DND-41 (cell line): ENCODE data around the gene ZBP1.

Source experiments
- ATAC-seq: fragments of 200-7000 bp; cut with Tn5 transposase; 3 replicates; pipeline ENCODE4 v1.9.1; 2021; ENCODE audit warnings: low read depth; ENCODE audit not compliant: insufficient read depth
- DNase-seq: peaks from one replicate; pipeline ENCODE4 v3.0.0-alpha.2; 2020
- H2AFZ ChIP-seq: 2 replicates; pipeline ENCODE4 v1.6.0; 2012; ENCODE audit warnings: low read depth, low read length
- H3K27ac ChIP-seq: 2 replicates; pipeline ENCODE4 v1.5.1; 2012; ENCODE audit warnings: low read length, inconsistent platforms
- H3K27me3 ChIP-seq: fragments of 200-600 bp; sonication (generic); 2 replicates; pipeline ENCODE4 v1.6.0; 2012; ENCODE audit warnings: low read length, mild to moderate bottlenecking, inconsistent platforms; ENCODE audit not compliant: insufficient read depth, poor library complexity
- H3K36me3 ChIP-seq: 2 replicates; pipeline ENCODE4 v1.5.1; 2012; ENCODE audit warnings: low read length, inconsistent platforms; ENCODE audit not compliant: insufficient read depth
- H3K4me1 ChIP-seq: 2 replicates; pipeline ENCODE4 v1.5.1; 2012; ENCODE audit warnings: mild to moderate bottlenecking, low read length; ENCODE audit not compliant: insufficient read depth
- H3K4me2 ChIP-seq: 2 replicates; pipeline ENCODE4 v1.6.0; 2012; ENCODE audit warnings: mild to moderate bottlenecking, moderate library complexity, low read length, inconsistent platforms; ENCODE audit not compliant: insufficient read depth
- H3K4me3 ChIP-seq, 2 experiments: fragments of 200-600 bp in 1 of 2; shearing (Covaris generic) in 1 of 2; 2 replicates each; pipeline ENCODE4 v1.5.1; 2012 to 2016; ENCODE audit warnings: inconsistent platforms in 2 of 2, low read length in 2 of 2, mild to moderate bottlenecking in 2 of 2, low read depth in 1 of 2, moderate library complexity in 1 of 2
- H3K79me2 ChIP-seq: 2 replicates; pipeline ENCODE4 v1.6.0; 2012; ENCODE audit warnings: low read length, inconsistent platforms; ENCODE audit not compliant: insufficient read depth
- H3K9ac ChIP-seq: 2 replicates; pipeline ENCODE4 v1.6.0; 2012; ENCODE audit warnings: low read depth, mild to moderate bottlenecking, inconsistent platforms, low read length, moderate library complexity
- H3K9me3 ChIP-seq: 2 replicates; pipeline ENCODE4 v1.5.1; 2012; ENCODE audit warnings: low read length, moderate library complexity, mild to moderate bottlenecking, inconsistent platforms; ENCODE audit not compliant: insufficient read depth, severe bottlenecking
- H4K20me1 ChIP-seq: 2 replicates; pipeline ENCODE4 v1.6.0; 2012; ENCODE audit warnings: low read length; ENCODE audit not compliant: insufficient read depth
- EZH2 ChIP-seq: IDR thresholded peaks from 3 replicates; pipeline ENCODE4 v1.6.1; 2012; ENCODE audit warnings: borderline replicate concordance, low read depth, mild to moderate bottlenecking, moderate library complexity, low read length, inconsistent platforms; ENCODE audit not compliant: severe bottlenecking
- TF ChIP-seq, protein P1 (sequence below): IDR thresholded peaks from 2 replicates; pipeline ENCODE4 v1.5.1; 2012; ENCODE audit warnings: borderline replicate concordance, low read length, moderate library complexity, mild to moderate bottlenecking; ENCODE audit not compliant: poor library complexity, severe bottlenecking; ENCODE audit errors: extremely low read depth

Gene ZBP1

DNA sequence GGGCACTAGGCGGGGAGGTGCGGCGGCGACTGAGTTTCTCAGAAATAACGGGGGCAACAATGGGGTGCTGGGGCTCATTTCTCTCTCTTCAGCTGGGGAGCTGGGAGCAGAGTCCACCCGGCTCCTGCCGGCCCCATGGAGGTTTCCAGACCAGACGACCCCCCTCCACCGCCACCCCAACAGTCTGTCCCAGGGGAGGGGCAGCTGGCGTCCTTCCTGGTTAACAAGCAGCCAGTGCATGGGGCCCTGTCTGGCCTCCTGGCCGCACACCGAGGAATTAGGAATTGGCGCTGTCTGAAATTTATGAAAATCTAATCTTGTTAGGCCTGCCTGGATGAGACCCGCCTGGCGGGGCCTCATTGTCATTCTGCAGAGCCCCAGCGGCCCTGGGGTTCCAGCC lies 47.2 kb upstream of the ZBP1 start:
- no peak overlapping the region for H3K4me2 ChIP-seq
- H3K9me3 ChIP-seq: no peaks in the 10 kb centered on the region
- no peaks in the 10 kb centered on the region for H3K79me2 ChIP-seq
- H3K27ac ChIP-seq: no peak overlapping the region
- H3K36me3 ChIP-seq: no peaks in the 10 kb centered on the region
- H3K4me3 ChIP-seq: no peak overlapping the region
- TF ChIP-seq EZH2: no peak
- TF ChIP-seq, protein P1, sequence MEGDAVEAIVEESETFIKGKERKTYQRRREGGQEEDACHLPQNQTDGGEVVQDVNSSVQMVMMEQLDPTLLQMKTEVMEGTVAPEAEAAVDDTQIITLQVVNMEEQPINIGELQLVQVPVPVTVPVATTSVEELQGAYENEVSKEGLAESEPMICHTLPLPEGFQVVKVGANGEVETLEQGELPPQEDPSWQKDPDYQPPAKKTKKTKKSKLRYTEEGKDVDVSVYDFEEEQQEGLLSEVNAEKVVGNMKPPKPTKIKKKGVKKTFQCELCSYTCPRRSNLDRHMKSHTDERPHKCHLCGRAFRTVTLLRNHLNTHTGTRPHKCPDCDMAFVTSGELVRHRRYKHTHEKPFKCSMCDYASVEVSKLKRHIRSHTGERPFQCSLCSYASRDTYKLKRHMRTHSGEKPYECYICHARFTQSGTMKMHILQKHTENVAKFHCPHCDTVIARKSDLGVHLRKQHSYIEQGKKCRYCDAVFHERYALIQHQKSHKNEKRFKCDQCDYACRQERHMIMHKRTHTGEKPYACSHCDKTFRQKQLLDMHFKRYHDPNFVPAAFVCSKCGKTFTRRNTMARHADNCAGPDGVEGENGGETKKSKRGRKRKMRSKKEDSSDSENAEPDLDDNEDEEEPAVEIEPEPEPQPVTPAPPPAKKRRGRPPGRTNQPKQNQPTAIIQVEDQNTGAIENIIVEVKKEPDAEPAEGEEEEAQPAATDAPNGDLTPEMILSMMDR: no peak
- ATAC-seq (no peak), DNase-seq (no peak)
- peaks cover 6% of the 10 kb centered on the region for H3K27me3 ChIP-seq
- H3K9ac ChIP-seq: no peak overlapping the region
- H3K4me1 ChIP-seq: no peaks in the 10 kb centered on the region
- H4K20me1 ChIP-seq: peaks cover 9% of the 10 kb centered on the region
- no peak overlapping the region for H2AFZ ChIP-seq

DNA sequence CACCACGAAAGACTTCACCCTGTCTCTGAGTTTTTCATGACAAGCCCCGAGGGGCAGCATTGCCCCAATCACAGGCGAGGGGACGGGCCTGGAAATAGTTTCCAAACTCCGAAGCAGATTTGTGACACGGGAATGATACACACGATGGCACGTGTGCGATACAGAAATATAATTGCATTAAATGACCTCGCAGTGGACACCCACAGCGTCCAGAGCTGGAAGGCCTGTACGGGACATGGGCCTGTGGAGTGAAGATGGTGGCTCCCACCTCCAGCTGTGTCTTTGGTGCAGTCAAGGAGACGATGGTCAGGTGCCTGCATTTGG lies 46.6 kb upstream of the ZBP1 start:
- no peaks in the 10 kb centered on the region for H3K79me2 ChIP-seq
- no peak overlapping the region for H3K27ac ChIP-seq
- H3K4me2 ChIP-seq: no peak overlapping the region
- H2AFZ ChIP-seq: no peak overlapping the region
- no peak for TF ChIP-seq EZH2
- TF ChIP-seq, protein P1: no peak
- DNase-seq (no peak), ATAC-seq (no peak)
- no peak overlapping the region for H3K9ac ChIP-seq
- H3K27me3 ChIP-seq: peaks cover 11% of the 10 kb centered on the region
- H3K4me3 ChIP-seq: no peak overlapping the region
- H3K36me3 ChIP-seq: no peaks in the 10 kb centered on the region
- no peaks in the 10 kb centered on the region for H3K9me3 ChIP-seq
- no peaks in the 10 kb centered on the region for H3K4me1 ChIP-seq
- H4K20me1 ChIP-seq: peaks cover 15% of the 10 kb centered on the region

DNA sequence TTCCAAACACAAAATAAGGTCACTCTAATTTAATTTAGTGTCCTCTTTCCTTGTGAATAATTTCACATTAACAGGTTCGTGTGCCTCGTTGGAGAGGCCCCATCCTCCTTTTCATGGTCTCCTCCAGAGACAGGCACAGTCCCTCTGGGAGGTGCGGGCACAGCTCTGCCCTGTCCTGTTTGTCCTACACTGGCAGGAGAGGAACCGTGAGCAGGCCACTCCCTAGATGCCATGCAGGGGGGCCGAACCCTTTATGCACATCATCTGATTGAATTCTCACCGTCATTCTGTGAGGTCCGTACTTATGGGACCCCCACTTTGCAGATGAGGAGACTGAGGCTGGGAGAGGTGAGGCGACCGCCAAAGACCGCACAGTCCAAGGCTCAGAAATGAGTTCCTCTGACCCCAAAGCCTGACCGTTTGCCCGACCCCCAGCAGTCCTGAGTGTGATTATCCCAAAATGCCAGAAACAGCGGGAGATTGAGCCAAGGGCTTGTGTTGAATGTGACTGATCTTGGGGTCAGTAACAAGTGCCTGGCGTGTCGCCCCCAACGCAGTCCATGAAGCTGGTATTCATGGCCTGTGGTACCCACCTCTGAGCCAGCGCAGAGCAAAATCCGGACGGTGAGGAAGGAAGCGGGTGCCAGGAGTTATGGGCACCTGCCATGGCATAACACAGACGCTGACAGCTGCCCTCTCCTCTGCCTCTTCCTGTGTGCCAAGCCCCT lies 46.0 kb upstream of the ZBP1 start:
- Histone ChIP-seq H3K9ac (no peak overlapping the region), H3K4me2 (no peak overlapping the region)
- TF ChIP-seq, protein P1: no peak
- no peak for TF ChIP-seq EZH2

More for the DNA sequence above, 46.0 kb upstream of the ZBP1 start:
- Histone ChIP-seq H3K9me3 (no peaks in the 10 kb centered on the region), H3K36me3 (no peaks in the 10 kb centered on the region), H3K4me3 (no peak overlapping the region), H3K27ac (no peak overlapping the region), H2AFZ (no peak overlapping the region), H3K4me1 (no peaks in the 10 kb centered on the region), H3K27me3 (peaks cover 11% of the 10 kb centered on the region), H3K79me2 (no peaks in the 10 kb centered on the region), H4K20me1 (peaks cover 15% of the 10 kb centered on the region)
- no peak for ATAC-seq
- DNase-seq: no peak
